Suprapubic skin (tissue), 4 donors: Measurements from ENCODE around the gene SEPTIN5.

Experiments
- CTCF ChIP-seq, 2 donors: fragments of 200-600 bp in 1 of 2; fragments of 450-650 bp in 1 of 2; sonication (generic) in 1 of 2; IDR thresholded peaks; one replicate each; pipeline ENCODE4 v1.5.1; 2016 to 2019; ENCODE audit warnings: antibody characterized with exemption in 2 of 2, mild to moderate bottlenecking in 1 of 2, moderate library complexity in 1 of 2
- POLR2A ChIP-seq, 2 donors: fragments of 450-650 bp; IDR thresholded peaks; one replicate each; pipeline ENCODE4 v1.6.1; 2017; ENCODE audit warnings: antibody characterized with exemption in 2 of 2, mild to moderate bottlenecking in 2 of 2, moderate library complexity in 2 of 2
- POLR2AphosphoS5 ChIP-seq, 3 donors: sonication (generic); formaldehyde crosslinking; IDR thresholded peaks; one replicate each; pipeline ENCODE4 v1.6.1; 2017; ENCODE audit warnings: antibody characterized with exemption in 3 of 3

GRCh38 chr22:19758896-19759426 is 44.7 kb downstream of the SEPTIN5 start:
- no peak for TF ChIP-seq POLR2A (IDR thresholded peaks at IDR 0.05)
- TF ChIP-seq CTCF (IDR thresholded peaks at IDR 0.05) = no peak
- TF ChIP-seq POLR2AphosphoS5 (IDR thresholded peaks at IDR 0.05) = no peak
